ENCODE data around the gene NR1H4.

The NR1H4 gene

GRCh38 chr12:100447381-100447780 lies 26.3 kb upstream of the NR1H4 start:
- Histone ChIP-seq H3K9me3 (ENCODE audit: control insufficient read depth, low read length) (no peaks in the 10 kb centered on the region), H3K9ac (ENCODE audit: low read length) (no peak overlapping the region), H3K27me3 (replicated peaks; ENCODE audit: control insufficient read depth, insufficient read depth, low read length) (peaks cover 6% of the 10 kb centered on the region), H3K4me1 (ENCODE audit: control insufficient read depth, insufficient read depth, low read length) (no peaks in the 10 kb centered on the region), H3K4me3 (ENCODE audit: low read length) (no peak overlapping the region), H3K36me3 (ENCODE audit: control insufficient read depth, insufficient read depth, low read length, severe bottlenecking) (no peaks in the 10 kb centered on the region)
- DNase-seq (ENCODE audit: low read depth) = no peak

- Histone ChIP-seq H3K9ac (ENCODE audit: low read length) (no peak overlapping the region), H3K9me3 (ENCODE audit: control insufficient read depth, low read length) (no peaks in the 10 kb centered on the region), H3K4me1 (ENCODE audit: control insufficient read depth, insufficient read depth, low read length) (no peaks in the 10 kb centered on the region), H3K27me3 (replicated peaks; ENCODE audit: control insufficient read depth, insufficient read depth, low read length) (peaks cover 6% of the 10 kb centered on the region), H3K36me3 (ENCODE audit: control insufficient read depth, insufficient read depth, low read length, severe bottlenecking) (no peaks in the 10 kb centered on the region), H3K4me3 (ENCODE audit: low read length) (no peak overlapping the region)
- DNase-seq (ENCODE audit: low read depth) = no peak
Observed at GRCh38 chr12:100448656-100449055, 25.0 kb upstream of the NR1H4 start.

- Histone ChIP-seq H3K27me3 (replicated peaks; ENCODE audit: control insufficient read depth, insufficient read depth, low read length) (peaks cover 6% of the 10 kb centered on the region), H3K9me3 (ENCODE audit: control insufficient read depth, low read length) (no peaks in the 10 kb centered on the region), H3K9ac (ENCODE audit: low read length) (no peak overlapping the region), H3K4me1 (ENCODE audit: control insufficient read depth, insufficient read depth, low read length) (no peaks in the 10 kb centered on the region), H3K4me3 (ENCODE audit: low read length) (no peak overlapping the region), H3K36me3 (ENCODE audit: control insufficient read depth, insufficient read depth, low read length, severe bottlenecking) (no peaks in the 10 kb centered on the region)
- no peak for DNase-seq (ENCODE audit: low read depth)
Observed at GRCh38 chr12:100450735-100451134, 22.9 kb upstream of the NR1H4 start.

GRCh38 chr12:100453951-100454350 lies 19.7 kb upstream of the NR1H4 start:
- no peaks in the 10 kb centered on the region for H3K36me3 ChIP-seq (ENCODE audit: control insufficient read depth, insufficient read depth, low read length, severe bottlenecking)

GRCh38 chr12:100455896-100456295 lies 17.8 kb upstream of the NR1H4 start:
- no peak overlapping the region for H3K9ac ChIP-seq (ENCODE audit: low read length)
- no peaks in the 10 kb centered on the region for H3K36me3 ChIP-seq (ENCODE audit: control insufficient read depth, insufficient read depth, low read length, severe bottlenecking)
- no peak for DNase-seq (ENCODE audit: low read depth)
- H3K4me3 ChIP-seq (ENCODE audit: low read length) = no peak overlapping the region
- H3K4me1 ChIP-seq (ENCODE audit: control insufficient read depth, insufficient read depth, low read length) = no peaks in the 10 kb centered on the region
- H3K9me3 ChIP-seq (ENCODE audit: control insufficient read depth, low read length) = no peaks in the 10 kb centered on the region
- peaks cover 7% of the 10 kb centered on the region for H3K27me3 ChIP-seq (replicated peaks; ENCODE audit: control insufficient read depth, insufficient read depth, low read length)

More at GRCh38 chr12:100453951-100454350, 19.7 kb upstream of the NR1H4 start:
- no peak for DNase-seq (ENCODE audit: low read depth)
- H3K4me3 ChIP-seq (ENCODE audit: low read length) = no peak overlapping the region
- no peaks in the 10 kb centered on the region for H3K4me1 ChIP-seq (ENCODE audit: control insufficient read depth, insufficient read depth, low read length)
- H3K27me3 ChIP-seq (replicated peaks; ENCODE audit: control insufficient read depth, insufficient read depth, low read length) = peaks cover 6% of the 10 kb centered on the region
- no peak overlapping the region for H3K9ac ChIP-seq (ENCODE audit: low read length)
- no peaks in the 10 kb centered on the region for H3K9me3 ChIP-seq (ENCODE audit: control insufficient read depth, low read length)

GRCh38 chr12:100458191-100458590 lies 15.5 kb upstream of the NR1H4 start:
- no peaks in the 10 kb centered on the region for H3K4me1 ChIP-seq (ENCODE audit: control insufficient read depth, insufficient read depth, low read length)
- no peak overlapping the region for H3K4me3 ChIP-seq (ENCODE audit: low read length)

GRCh38 chr12:100460702-100461101 lies 13.0 kb upstream of the NR1H4 start:
- Histone ChIP-seq H3K4me3 (ENCODE audit: low read length) (no peak overlapping the region), H3K9me3 (ENCODE audit: control insufficient read depth, low read length) (no peaks in the 10 kb centered on the region), H3K36me3 (ENCODE audit: control insufficient read depth, insufficient read depth, low read length, severe bottlenecking) (no peaks in the 10 kb centered on the region), H3K9ac (ENCODE audit: low read length) (no peak overlapping the region), H3K27me3 (replicated peaks; ENCODE audit: control insufficient read depth, insufficient read depth, low read length) (peaks cover 7% of the 10 kb centered on the region), H3K4me1 (ENCODE audit: control insufficient read depth, insufficient read depth, low read length) (no peaks in the 10 kb centered on the region)
- no peak for DNase-seq (ENCODE audit: low read depth)

More at GRCh38 chr12:100458191-100458590, 15.5 kb upstream of the NR1H4 start:
- peaks cover 7% of the 10 kb centered on the region for H3K27me3 ChIP-seq (replicated peaks; ENCODE audit: control insufficient read depth, insufficient read depth, low read length)
- H3K9me3 ChIP-seq (ENCODE audit: control insufficient read depth, low read length) = no peaks in the 10 kb centered on the region
- H3K36me3 ChIP-seq (ENCODE audit: control insufficient read depth, insufficient read depth, low read length, severe bottlenecking) = no peaks in the 10 kb centered on the region
- H3K9ac ChIP-seq (ENCODE audit: low read length) = no peak overlapping the region
- DNase-seq (ENCODE audit: low read depth) = no peak

- H3K9ac ChIP-seq (ENCODE audit: low read length) = no peak overlapping the region
- no peaks in the 10 kb centered on the region for H3K4me1 ChIP-seq (ENCODE audit: control insufficient read depth, insufficient read depth, low read length)
- DNase-seq (ENCODE audit: low read depth) = no peak
- H3K36me3 ChIP-seq (ENCODE audit: control insufficient read depth, insufficient read depth, low read length, severe bottlenecking) = no peaks in the 10 kb centered on the region
- H3K27me3 ChIP-seq (replicated peaks; ENCODE audit: control insufficient read depth, insufficient read depth, low read length) = peaks cover 5% of the 10 kb centered on the region
- H3K4me3 ChIP-seq (ENCODE audit: low read length) = no peak overlapping the region
- H3K9me3 ChIP-seq (ENCODE audit: control insufficient read depth, low read length) = no peaks in the 10 kb centered on the region
Observed at GRCh38 chr12:100461330-100461973, 12.2 kb upstream of the NR1H4 start.

- Histone ChIP-seq H3K36me3 (ENCODE audit: control insufficient read depth, insufficient read depth, low read length, severe bottlenecking) (no peaks in the 10 kb centered on the region), H3K27me3 (replicated peaks; ENCODE audit: control insufficient read depth, insufficient read depth, low read length) (peaks cover 4% of the 10 kb centered on the region), H3K4me3 (ENCODE audit: low read length) (no peak overlapping the region), H3K9ac (ENCODE audit: low read length) (no peak overlapping the region), H3K4me1 (ENCODE audit: control insufficient read depth, insufficient read depth, low read length) (no peaks in the 10 kb centered on the region), H3K9me3 (ENCODE audit: control insufficient read depth, low read length) (peaks cover 4% of the 10 kb centered on the region)
- no peak for DNase-seq (ENCODE audit: low read depth)
Observed at GRCh38 chr12:100463661-100464060, 10.0 kb upstream of the NR1H4 start.

- Histone ChIP-seq H3K4me3 (ENCODE audit: low read length) (no peak overlapping the region), H3K4me1 (ENCODE audit: control insufficient read depth, insufficient read depth, low read length) (no peaks in the 10 kb centered on the region), H3K9me3 (ENCODE audit: control insufficient read depth, low read length) (peaks cover 11% of the 10 kb centered on the region), H3K36me3 (ENCODE audit: control insufficient read depth, insufficient read depth, low read length, severe bottlenecking) (no peaks in the 10 kb centered on the region), H3K27me3 (replicated peaks; ENCODE audit: control insufficient read depth, insufficient read depth, low read length) (no peaks in the 10 kb centered on the region), H3K9ac (ENCODE audit: low read length) (no peak overlapping the region)
- no peak for DNase-seq (ENCODE audit: low read depth)
Observed at GRCh38 chr12:100464529-100464928, 9.1 kb upstream of the NR1H4 start.

- Histone ChIP-seq H3K9me3 (ENCODE audit: control insufficient read depth, low read length) (peaks cover 11% of the 10 kb centered on the region), H3K4me3 (ENCODE audit: low read length) (no peak overlapping the region), H3K9ac (ENCODE audit: low read length) (no peak overlapping the region), H3K36me3 (ENCODE audit: control insufficient read depth, insufficient read depth, low read length, severe bottlenecking) (no peaks in the 10 kb centered on the region), H3K27me3 (replicated peaks; ENCODE audit: control insufficient read depth, insufficient read depth, low read length) (peaks cover 6% of the 10 kb centered on the region), H3K4me1 (ENCODE audit: control insufficient read depth, insufficient read depth, low read length) (no peaks in the 10 kb centered on the region)
- no peak for DNase-seq (ENCODE audit: low read depth)
Observed at GRCh38 chr12:100468126-100468525, 5.5 kb upstream of the NR1H4 start.

- H3K9me3 ChIP-seq (ENCODE audit: control insufficient read depth, low read length) = peaks cover 11% of the 10 kb centered on the region
- peaks cover 6% of the 10 kb centered on the region for H3K27me3 ChIP-seq (replicated peaks; ENCODE audit: control insufficient read depth, insufficient read depth, low read length)
- H3K9ac ChIP-seq (ENCODE audit: low read length) = no peak overlapping the region
- H3K4me1 ChIP-seq (ENCODE audit: control insufficient read depth, insufficient read depth, low read length) = no peaks in the 10 kb centered on the region
- DNase-seq (ENCODE audit: low read depth) = no peak
- H3K4me3 ChIP-seq (ENCODE audit: low read length) = no peak overlapping the region
- H3K36me3 ChIP-seq (ENCODE audit: control insufficient read depth, insufficient read depth, low read length, severe bottlenecking) = no peaks in the 10 kb centered on the region
Observed at GRCh38 chr12:100472325-100472724, 1.3 kb upstream of the NR1H4 start.
